Measurements from ENCODE around the gene ACAD8. TPM values are rescaled to one million over a fixed set of nuclear protein-coding genes. Genes with fewer than 3 reads are reported as not detected.

ACAD8 gene
- total and polyA plus RNA-seq, 8 donors: 31.5 to 48.8 (median 38.8) TPM

DNA sequence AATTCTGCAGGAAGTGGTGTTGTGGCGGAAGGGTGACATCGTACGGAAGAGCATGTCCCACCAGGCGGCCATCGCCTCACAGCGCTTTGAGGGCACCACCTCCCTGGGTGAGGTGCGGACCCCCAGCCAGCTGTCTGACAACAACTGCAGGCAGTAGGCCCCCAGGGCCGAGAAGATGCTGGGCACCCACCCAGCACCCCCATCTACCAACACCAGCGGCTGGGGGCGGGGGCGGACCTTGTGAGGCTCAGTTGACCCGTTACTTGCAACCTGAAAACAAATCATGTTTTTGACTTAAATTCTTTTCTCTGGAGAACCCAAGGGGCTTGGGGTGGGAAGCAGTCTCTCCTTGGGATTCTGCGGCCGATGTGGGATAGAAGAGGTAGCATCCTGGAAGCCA is 7.9 kb upstream of the ACAD8 start:
- intact Hi-C loops (cut with DNase I): no loop called here
- ATAC-seq (no peak), DNase-seq (no peak)
- TF ChIP-seq, protein P1, sequence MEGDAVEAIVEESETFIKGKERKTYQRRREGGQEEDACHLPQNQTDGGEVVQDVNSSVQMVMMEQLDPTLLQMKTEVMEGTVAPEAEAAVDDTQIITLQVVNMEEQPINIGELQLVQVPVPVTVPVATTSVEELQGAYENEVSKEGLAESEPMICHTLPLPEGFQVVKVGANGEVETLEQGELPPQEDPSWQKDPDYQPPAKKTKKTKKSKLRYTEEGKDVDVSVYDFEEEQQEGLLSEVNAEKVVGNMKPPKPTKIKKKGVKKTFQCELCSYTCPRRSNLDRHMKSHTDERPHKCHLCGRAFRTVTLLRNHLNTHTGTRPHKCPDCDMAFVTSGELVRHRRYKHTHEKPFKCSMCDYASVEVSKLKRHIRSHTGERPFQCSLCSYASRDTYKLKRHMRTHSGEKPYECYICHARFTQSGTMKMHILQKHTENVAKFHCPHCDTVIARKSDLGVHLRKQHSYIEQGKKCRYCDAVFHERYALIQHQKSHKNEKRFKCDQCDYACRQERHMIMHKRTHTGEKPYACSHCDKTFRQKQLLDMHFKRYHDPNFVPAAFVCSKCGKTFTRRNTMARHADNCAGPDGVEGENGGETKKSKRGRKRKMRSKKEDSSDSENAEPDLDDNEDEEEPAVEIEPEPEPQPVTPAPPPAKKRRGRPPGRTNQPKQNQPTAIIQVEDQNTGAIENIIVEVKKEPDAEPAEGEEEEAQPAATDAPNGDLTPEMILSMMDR (IDR thresholded peaks at IDR 0.05): no peak
- no peaks in the 10 kb centered on the region for H3K9me3 ChIP-seq
- peaks cover 0 to 7% of the 10 kb centered on the region in 2 donors for H3K4me1 ChIP-seq
- H3K4me3 ChIP-seq: no peak overlapping the region
- H3K27ac ChIP-seq: no peak overlapping the region
- H3K36me3 ChIP-seq: peaks cover 0 to 86% of the 10 kb centered on the region in 2 donors
- no peaks in the 10 kb centered on the region for H3K27me3 ChIP-seq

DNA sequence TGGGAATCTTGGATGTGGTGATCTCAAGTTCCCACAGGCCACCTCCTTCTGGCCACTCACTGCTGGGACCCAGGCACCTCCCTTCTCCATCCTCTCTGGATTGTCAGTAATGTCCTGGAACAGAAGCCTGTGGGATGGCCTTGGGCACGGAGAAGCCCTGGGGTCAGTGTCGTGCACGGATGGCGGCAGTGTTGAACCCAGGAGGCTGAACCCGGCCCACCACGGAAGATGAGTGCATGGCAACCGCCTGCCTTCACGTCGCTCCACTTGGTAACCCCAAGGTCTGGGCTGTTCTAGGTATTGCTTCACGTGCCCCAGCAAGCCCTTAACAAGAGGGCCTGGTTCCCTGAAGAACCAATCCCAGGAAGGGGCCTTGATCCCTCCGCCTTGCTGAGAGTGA is 7.3 kb upstream of the ACAD8 start:
- Histone ChIP-seq H3K4me1 (peaks cover 0 to 14% of the 10 kb centered on the region in 2 donors), H3K9me3 (no peaks in the 10 kb centered on the region), H3K27me3 (no peaks in the 10 kb centered on the region), H3K36me3 (peaks cover 0 to 88% of the 10 kb centered on the region in 2 donors), H3K4me3 (no peak overlapping the region), H3K27ac (no peak overlapping the region)
- ATAC-seq (no peak), DNase-seq (no peak)
- TF ChIP-seq, protein P1 (IDR thresholded peaks at IDR 0.05): no peak
- intact Hi-C loops (cut with DNase I): no loop called here

DNA sequence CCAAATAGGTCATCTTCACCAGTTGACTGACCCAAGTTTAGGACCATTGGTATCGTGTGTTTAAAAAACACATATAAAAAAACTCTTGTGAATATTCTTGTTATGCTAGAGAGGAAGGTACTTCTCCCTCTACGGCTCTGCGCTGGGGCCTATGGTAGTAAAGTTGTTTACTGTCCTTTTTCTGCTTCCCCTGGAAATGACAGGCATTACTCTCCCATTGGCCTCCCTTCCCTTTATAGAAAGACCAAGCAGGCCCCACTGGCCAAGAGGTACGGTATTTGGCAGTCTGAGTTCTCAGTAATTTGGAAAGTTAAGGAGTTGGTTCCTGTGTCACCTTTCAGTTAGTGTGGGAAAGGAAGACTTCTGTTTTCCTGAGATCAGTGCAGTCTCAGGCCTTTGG is 6.7 kb upstream of the ACAD8 start:
- H3K4me3 ChIP-seq: no peak overlapping the region
- no peak overlapping the region for H3K27ac ChIP-seq
- TF ChIP-seq, protein P1 (IDR thresholded peaks at IDR 0.05): no peak
- DNase-seq (no peak), ATAC-seq (no peak)
- no peaks in the 10 kb centered on the region for H3K27me3 ChIP-seq
- no peaks in the 10 kb centered on the region for H3K9me3 ChIP-seq
- H3K36me3 ChIP-seq: peaks cover 0 to 82% of the 10 kb centered on the region in 2 donors
- H3K4me1 ChIP-seq: peaks cover 4 to 18% of the 10 kb centered on the region in 2 donors
- intact Hi-C loops (cut with DNase I): no loop called here

DNA sequence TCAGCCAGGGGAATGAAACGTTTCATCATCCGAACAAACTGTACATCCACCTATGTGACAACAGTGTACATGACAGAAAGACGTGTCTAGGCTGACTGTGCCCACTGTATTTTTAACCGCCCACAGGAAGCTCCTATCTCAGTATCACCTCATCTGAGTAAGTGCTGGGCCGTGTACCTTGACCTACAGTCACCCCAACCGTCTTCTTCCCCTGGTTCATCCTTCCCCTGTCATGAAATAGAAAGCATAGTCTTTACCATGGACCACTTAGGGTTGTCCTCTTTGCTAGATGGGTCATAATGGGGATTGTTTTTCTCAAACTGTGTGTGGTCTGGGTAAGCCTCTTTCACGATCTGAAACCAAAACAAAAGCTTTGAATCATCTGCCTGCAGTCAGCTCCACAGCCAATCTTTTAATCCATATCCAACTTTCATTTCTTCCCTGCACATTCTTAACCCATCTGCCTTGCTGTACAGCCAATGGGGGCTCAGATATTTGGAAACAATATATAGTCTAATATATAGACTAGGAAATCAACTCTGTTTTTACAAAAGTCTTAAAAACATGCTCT is 4.4 kb upstream of the ACAD8 start:
- peaks cover 11 to 30% of the 10 kb centered on the region in 2 donors for H3K4me1 ChIP-seq
- TF ChIP-seq, protein P1 (IDR thresholded peaks at IDR 0.05): no peak
- H3K27ac ChIP-seq: no peak overlapping the region
- no peaks in the 10 kb centered on the region for H3K9me3 ChIP-seq
- peaks cover 0 to 59% of the 10 kb centered on the region in 2 donors for H3K36me3 ChIP-seq
- no peaks in the 10 kb centered on the region for H3K27me3 ChIP-seq
- H3K4me3 ChIP-seq: no peak overlapping the region
- no peak for DNase-seq
- ATAC-seq: no peak
- intact Hi-C loops (cut with DNase I): no loop called here

DNA sequence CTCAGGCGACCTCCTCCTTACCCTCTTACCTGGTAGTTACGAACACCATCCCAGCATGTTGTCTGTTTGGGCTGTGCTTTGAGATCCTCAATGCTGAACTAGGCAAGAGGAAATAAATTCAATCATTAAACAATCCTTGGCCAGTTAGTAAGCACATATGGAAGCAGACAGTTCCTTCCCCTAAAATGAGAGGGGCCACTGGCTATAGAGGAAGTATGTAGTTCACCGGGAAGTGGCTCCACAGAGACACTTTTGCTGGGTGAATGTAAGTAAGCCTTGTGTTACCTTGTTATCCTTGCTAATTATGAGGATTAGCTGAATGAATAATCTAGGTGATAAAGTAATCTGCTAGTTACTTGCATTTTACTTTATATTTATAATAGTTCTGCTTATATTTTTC is 3.1 kb upstream of the ACAD8 start:
- ATAC-seq: no peak
- intact Hi-C loops (cut with DNase I): no loop called here
- no peak overlapping the region for H3K27ac ChIP-seq

More for the DNA sequence above, 3.1 kb upstream of the ACAD8 start:
- TF ChIP-seq, protein P1 (IDR thresholded peaks at IDR 0.05): no peak
- DNase-seq: no peak
- no peak overlapping the region for H3K4me3 ChIP-seq
- H3K4me1 ChIP-seq: peaks cover 18 to 42% of the 10 kb centered on the region in 2 donors
- no peaks in the 10 kb centered on the region for H3K27me3 ChIP-seq
- H3K36me3 ChIP-seq: peaks cover 0 to 46% of the 10 kb centered on the region in 2 donors
- no peaks in the 10 kb centered on the region for H3K9me3 ChIP-seq
